Bronchial epithelial cell (primary cell): Measurements from ENCODE around the gene TNFSF18. TPM values are rescaled to one million over a fixed set of nuclear protein-coding genes. Genes with fewer than 3 reads are reported as not detected.

Experiments
- DNase-seq: peaks from one replicate; pipeline ENCODE4 v3.0.0-alpha.2; 2010; ENCODE audit warnings: low read depth
- FAIRE-seq: peaks from 2 replicates; lab custom pipeline; 2011; peaks lifted over from hg19 to GRCh38; lab: Jason Lieb, UNC
- H3K27me3 ChIP-seq: 2 replicates; pipeline ENCODE4 v1.5.1; 2011; ENCODE audit warnings: low read length; ENCODE audit not compliant: control insufficient read depth, insufficient read depth
- H3K36me3 ChIP-seq: 2 replicates; pipeline ENCODE4 v1.5.1; 2011; ENCODE audit warnings: low read length; ENCODE audit not compliant: control insufficient read depth, insufficient read depth
- H3K4me3 ChIP-seq: 2 replicates; pipeline ENCODE4 v1.5.1; 2011; ENCODE audit warnings: mild to moderate bottlenecking, low read depth, low read length, control low read depth
- CTCF ChIP-seq: IDR thresholded peaks from 2 replicates; pipeline ENCODE4 v1.5.1; 2011; ENCODE audit warnings: mild to moderate bottlenecking, moderate library complexity, low read length, control low read depth, inconsistent platforms; ENCODE audit not compliant: insufficient read depth, severe bottlenecking
- total RNA-seq: library from RNA; depleted of rRNA; stranded (reverse); fragments of >200 nt; gene quantifications from 2 replicates; pipeline ENCODE4 v1.2.1, GENCODE V29; 2014

The TNFSF18 gene
- total RNA-seq, 1 donor from 2014 or later, result not detected

- FAIRE-seq (no peak), DNase-seq (no peak)
- TF ChIP-seq CTCF, result no peak
- Histone ChIP-seq H3K4me3 (no peak overlapping the region), H3K36me3 (no peaks in the 10 kb centered on the region), H3K27me3 (no peaks in the 10 kb centered on the region)
Observed at GRCh38 chr1:173016419-173016818, 34.3 kb downstream of the TNFSF18 start.

GRCh38 chr1:173015629-173016028, 35.1 kb downstream of the TNFSF18 start:
- no peak for FAIRE-seq
- no peak for DNase-seq
- Histone ChIP-seq H3K36me3 (no peaks in the 10 kb centered on the region), H3K27me3 (no peaks in the 10 kb centered on the region), H3K4me3 (no peak overlapping the region)
- no peak for TF ChIP-seq CTCF

GRCh38 chr1:173014160-173014559, 36.6 kb downstream of the TNFSF18 start:
- FAIRE-seq (no peak), DNase-seq (no peak)
- Histone ChIP-seq H3K4me3 (no peak overlapping the region), H3K36me3 (no peaks in the 10 kb centered on the region), H3K27me3 (no peaks in the 10 kb centered on the region)
- TF ChIP-seq CTCF, result no peak

GRCh38 chr1:173012126-173012525, 38.6 kb downstream of the TNFSF18 start:
- no peak for FAIRE-seq
- no peak overlapping the region for H3K4me3 ChIP-seq
- no peak for TF ChIP-seq CTCF
- H3K36me3 ChIP-seq, result no peaks in the 10 kb centered on the region
- no peak for DNase-seq
- H3K27me3 ChIP-seq, result no peaks in the 10 kb centered on the region

- Histone ChIP-seq H3K36me3 (no peaks in the 10 kb centered on the region), H3K27me3 (no peaks in the 10 kb centered on the region), H3K4me3 (no peak overlapping the region)
- TF ChIP-seq CTCF, result no peak
- no peak for FAIRE-seq
- no peak for DNase-seq
Observed at GRCh38 chr1:173009597-173009996, 41.1 kb downstream of the TNFSF18 start.

GRCh38 chr1:173005196-173005864, 45.4 kb downstream of the TNFSF18 start:
- FAIRE-seq (no peak), DNase-seq (no peak)
- Histone ChIP-seq H3K27me3 (no peaks in the 10 kb centered on the region), H3K36me3 (no peaks in the 10 kb centered on the region), H3K4me3 (no peak overlapping the region)
- no peak for TF ChIP-seq CTCF
